CD14-positive monocyte (primary cell): Measurements from ENCODE around the gene SHISA6. TPM values are rescaled to one million over a fixed set of nuclear protein-coding genes. Genes with fewer than 3 reads are reported as not detected.

Experiments used
- DNase-seq, 3 donors: peaks; one replicate each; pipeline ENCODE4 v3.0.0-alpha.2; 2011 to 2022
- H2AFZ ChIP-seq: 2 replicates; pipeline ENCODE4 v1.6.0; 2012; ENCODE audit warnings: mild to moderate bottlenecking, low read depth, low read length, inconsistent platforms; ENCODE audit not compliant: insufficient read depth, poor library complexity, severe bottlenecking
- H3K27ac ChIP-seq, 2 donors: 1 replicate in 1 of 2; 2 replicates in 1 of 2; pipeline ENCODE4 v1.5.1; 2012 to 2013; ENCODE audit warnings: low read length in 2 of 2, control low read depth in 1 of 2, inconsistent platforms in 1 of 2, low read depth in 1 of 2, mild to moderate bottlenecking in 1 of 2
- H3K27me3 ChIP-seq, 2 donors: one replicate each; pipeline versions ENCODE4 v1.6.0 to v1.6.1; 2011 to 2013; ENCODE audit warnings: low read length in 2 of 2; ENCODE audit not compliant: control insufficient read depth in 2 of 2, insufficient read depth in 2 of 2
- H3K36me3 ChIP-seq, 2 donors: replicated peaks in 1 of 2; 1 replicate in 1 of 2; 2 replicates in 1 of 2; pipeline versions ENCODE4 v1.5.1 to v1.6.1; 2012 to 2013; ENCODE audit warnings: low read length in 2 of 2, control low read depth in 1 of 2, inconsistent platforms in 1 of 2, mild to moderate bottlenecking in 1 of 2; ENCODE audit not compliant: insufficient read depth in 2 of 2, control insufficient read depth in 1 of 2
- H3K4me1 ChIP-seq, 2 donors: 1 replicate in 1 of 2; 2 replicates in 1 of 2; pipeline versions ENCODE4 v1.5.1 to v1.6.1; 2012 to 2013; ENCODE audit warnings: low read length in 2 of 2, control low read depth in 1 of 2, inconsistent platforms in 1 of 2, mild to moderate bottlenecking in 1 of 2, moderate library complexity in 1 of 2; ENCODE audit not compliant: insufficient read depth in 2 of 2, control insufficient read depth in 1 of 2
- H3K4me2 ChIP-seq: replicated peaks from 2 replicates; pipeline ENCODE3; 2012; ENCODE audit warnings: low read length, moderate library complexity, mild to moderate bottlenecking; ENCODE audit not compliant: poor library complexity, severe bottlenecking; ENCODE audit errors: extremely low read depth
- H3K4me3 ChIP-seq, 3 experiments: fragments of 200-600 bp in 1 of 3; sonication (generic) in 1 of 3; replicated peaks in 1 of 3; 1 replicate in 2 of 3; 2 replicates in 1 of 3; pipeline ENCODE4 v1.5.1; 2011 to 2013; ENCODE audit warnings: low read length in 3 of 3, mild to moderate bottlenecking in 3 of 3, control low read depth in 2 of 3, low read depth in 2 of 3, inconsistent platforms in 1 of 3, moderate library complexity in 1 of 3
- H3K79me2 ChIP-seq: 2 replicates; pipeline ENCODE4 v1.6.0; 2012; ENCODE audit warnings: mild to moderate bottlenecking, control low read depth, inconsistent platforms, low read length, moderate library complexity; ENCODE audit not compliant: insufficient read depth
- H3K9ac ChIP-seq: 2 replicates; pipeline ENCODE4 v1.6.0; 2017; ENCODE audit warnings: low read length, mild to moderate bottlenecking; ENCODE audit not compliant: insufficient read depth, poor library complexity, severe bottlenecking
- H3K9me3 ChIP-seq, 2 donors: replicated peaks in 1 of 2; 1 replicate in 1 of 2; 2 replicates in 1 of 2; pipeline versions ENCODE4 v1.5.1 to v1.6.1; 2012 to 2013; ENCODE audit warnings: low read length in 2 of 2, control low read depth in 1 of 2; ENCODE audit not compliant: control insufficient read depth in 1 of 2, insufficient read depth in 1 of 2
- H4K20me1 ChIP-seq: 2 replicates; pipeline ENCODE4 v1.6.0; 2012; ENCODE audit warnings: mild to moderate bottlenecking, low read length, control low read depth, moderate library complexity; ENCODE audit not compliant: insufficient read depth
- H3K27ac Mint-ChIP-seq, 7 donors: one replicate each; pipeline ENCODE4 v1.8.0; 2020; ENCODE audit warnings: mild to moderate bottlenecking in 7 of 7, mixed read lengths in 7 of 7, moderate library complexity in 6 of 7, inconsistent platforms in 2 of 7
- H3K27me3 Mint-ChIP-seq, 3 donors: one replicate each; pipeline ENCODE4 v1.8.0; 2021 to 2022; ENCODE audit warnings: low read depth in 3 of 3, mild to moderate bottlenecking in 3 of 3, mixed read lengths in 3 of 3, moderate library complexity in 3 of 3, inconsistent platforms in 1 of 3
- H3K36me3 Mint-ChIP-seq, 2 donors: one replicate each; pipeline ENCODE4 v1.8.0; 2020; ENCODE audit warnings: mixed read lengths in 2 of 2, inconsistent platforms in 1 of 2, mild to moderate bottlenecking in 1 of 2
- H3K4me1 Mint-ChIP-seq: one replicate; pipeline ENCODE4 v1.8.0; 2020; ENCODE audit warnings: mild to moderate bottlenecking, mixed read lengths
- H3K4me3 Mint-ChIP-seq, 2 donors: one replicate each; pipeline ENCODE4 v1.8.0; 2020; ENCODE audit warnings: mild to moderate bottlenecking in 2 of 2, mixed read lengths in 2 of 2, moderate library complexity in 1 of 2
- H3K9me3 Mint-ChIP-seq, 7 donors: one replicate each; pipeline ENCODE4 v1.8.0; 2020 to 2022; ENCODE audit warnings: mixed read lengths in 7 of 7, mild to moderate bottlenecking in 6 of 7, moderate library complexity in 6 of 7, inconsistent platforms in 2 of 7
- CTCF ChIP-seq: fragments of 200-600 bp; IDR thresholded peaks from one replicate; pipeline ENCODE4 v1.8.0; 2022; ENCODE audit warnings: antibody characterized with exemption, mild to moderate bottlenecking
- WGBS: methylation state at CpG from one replicate; pipeline ENCODE4 v1.1.5; 2013; ENCODE audit warnings: missing lambda C conversion rate; ENCODE audit not compliant: insufficient coverage; 5-methylcytosine and 5-hydroxymethylcytosine counted together
- intact Hi-C, 2 donors: fragments of 100-400 bp; cut with micrococcal nuclease; formaldehyde crosslinking; loops; one replicate each; pipeline versions ENCODE4 v1.15.0 to v1.15.1; 2023
- polyA minus RNA-seq: library from RNA; depleted of rRNA, polyadenylated mRNA; stranded (reverse); fragments of >200 nt; gene quantifications from 2 replicates; pipeline ENCODE4 v1.2.3, GENCODE V29; 2012
- polyA plus RNA-seq, 3 donors: library from polyadenylated mRNA; depleted of rRNA in 1 of 3; unstranded in 2 of 3; stranded (reverse) in 1 of 3; fragments of 300-500 nt in 2 of 3; fragments of >200 nt in 1 of 3; fragmentation: Illumina TruSeq in 2 of 3; gene quantifications; 1 replicate in 2 of 3; 2 replicates in 1 of 3; pipeline ENCODE4 v1.2.3, GENCODE V29; 2012 to 2021
- total RNA-seq, 12 experiments: library from RNA in 1 of 12; stranded (reverse) in 1 of 12; fragments of 120-200 nt in 1 of 12; gene quantifications; one replicate each; pipeline ENCODE4 v1.2.4 and lab custom pipeline; 2013 to 2026; ENCODE audit warnings: mixed read lengths in 6 of 12, inconsistent platforms in 1 of 12

Gene SHISA6
- total RNA-seq (2013) = not detected
- polyA plus RNA-seq (not detected), polyA minus RNA-seq (not detected in 2 replicates), total RNA-seq (lab: John Stamatoyannopoulos, UW) (0 to 1.7 (median 0) reads per million in 11 experiments)

GRCh38 chr17:11240841-11241610, at the start of gene SHISA6:
Gene SHISA6, plus strand, starts transcription at chr17:11241213.
- no peak within 1 kb of the TSS for H2AFZ ChIP-seq
- 2% methylated on average over 126 of the region's 126 CpGs for WGBS
- intact Hi-C loops = no loop called here
- H3K27ac ChIP-seq = no peak within 1 kb of the TSS
- no peaks in the 10 kb centered on the region for H4K20me1 ChIP-seq
- H3K27me3 Mint-ChIP-seq = peaks cover 41 to 60% (median 41%) of the 10 kb centered on the region in 3 donors
- no peaks in the 10 kb centered on the region for H3K36me3 Mint-ChIP-seq
- no peaks in the 10 kb centered on the region for H3K4me1 ChIP-seq
- H3K36me3 ChIP-seq = no peaks in the 10 kb centered on the region
- H3K9ac ChIP-seq = no peak within 1 kb of the TSS
- no peak within 1 kb of the TSS for H3K27ac Mint-ChIP-seq
- H3K27me3 ChIP-seq = peaks cover 26 to 50% of the 10 kb centered on the region in 2 donors
- H3K4me3 Mint-ChIP-seq = peak within 1 kb of the TSS in 1 of 2 donors; percentile 79
- peaks cover 0 to 15% (median 2%) of the 10 kb centered on the region in 7 donors for H3K9me3 Mint-ChIP-seq
- H3K79me2 ChIP-seq = no peaks in the 10 kb centered on the region
- no peak for TF ChIP-seq CTCF
- H3K4me3 ChIP-seq = no peak within 1 kb of the TSS
- no peak for DNase-seq
- H3K4me2 ChIP-seq = no peak within 1 kb of the TSS
- peaks cover 0 to 11% of the 10 kb centered on the region in 2 donors for H3K9me3 ChIP-seq
- H3K4me1 Mint-ChIP-seq = no peaks in the 10 kb centered on the region

GRCh38 chr17:11195801-11196200, 45.2 kb upstream of the SHISA6 start:
- H4K20me1 ChIP-seq = no peaks in the 10 kb centered on the region
- H3K79me2 ChIP-seq = no peaks in the 10 kb centered on the region
- intact Hi-C loops = no loop called here
- H3K27me3 ChIP-seq = no peaks in the 10 kb centered on the region
- no peak overlapping the region for H3K27ac ChIP-seq
- Mint-ChIP-seq H3K4me1 (no peaks in the 10 kb centered on the region), H3K9me3 (peaks cover 0 to 19% (median 13%) of the 10 kb centered on the region in 7 donors), H3K36me3 (no peaks in the 10 kb centered on the region), H3K4me3 (no peak overlapping the region), H3K27ac (no peak overlapping the region), H3K27me3 (peaks cover 0 to 1% (median 0%) of the 10 kb centered on the region in 3 donors)
- no peaks in the 10 kb centered on the region for H3K4me1 ChIP-seq
- TF ChIP-seq CTCF = no peak
- H2AFZ ChIP-seq = no peak overlapping the region
- 90% methylated on average over 2 of the region's 2 CpGs for WGBS
- H3K4me3 ChIP-seq = no peak overlapping the region
- H3K9ac ChIP-seq = no peak overlapping the region
- peaks cover 6 to 11% of the 10 kb centered on the region in 2 donors for H3K9me3 ChIP-seq
- no peak overlapping the region for H3K4me2 ChIP-seq
- DNase-seq = no peak
- no peaks in the 10 kb centered on the region for H3K36me3 ChIP-seq
